ENCODE results near the gene FOXRED2.

- TF ChIP-seq CTCF (IDR thresholded peaks at IDR 0.05) (no peak), POLR2A (IDR thresholded peaks at IDR 0.05) (no peak)
These were observed 25.6 kb upstream of the FOXRED2 start for GRCh38 chr22:36532466-36532865.
